GM23338 (cell line): ENCODE results near the gene OTUD7B. TPM values are rescaled to one million over a fixed set of nuclear protein-coding genes. Genes with fewer than 3 reads are reported as not detected.

Experiments used
- ATAC-seq: fragments of 200-7000 bp; cut with Tn5 transposase; 3 replicates; pipeline ENCODE4 v1.9.1; 2020
- DNase-seq: peaks from one replicate; pipeline ENCODE4 v3.0.0-alpha.2; 2015; ENCODE audit warnings: low spot score
- H2AFZ ChIP-seq: fragments of 200-600 bp; sonication (generic); 2 replicates; pipeline ENCODE4 v1.8.0; 2016; ENCODE audit warnings: antibody characterized with exemption, mild to moderate bottlenecking, moderate library complexity
- H3F3A ChIP-seq: fragments of 200-600 bp; sonication (generic); replicated peaks from 2 replicates; pipeline ENCODE4 v1.8.0; 2017; ENCODE audit warnings: antibody characterized with exemption, mixed run types, low read depth
- H3K27ac ChIP-seq: fragments of 200-600 bp; sonication (generic); 2 replicates; pipeline ENCODE4 v1.6.1; 2016; ENCODE audit warnings: low read depth
- H3K27me3 ChIP-seq: fragments of 200-600 bp; sonication (generic); 2 replicates; pipeline ENCODE4 v1.8.0; 2016; ENCODE audit warnings: mild to moderate bottlenecking, mixed run types, moderate library complexity; ENCODE audit not compliant: insufficient read depth
- H3K36me3 ChIP-seq: fragments of 200-600 bp; sonication (generic); 2 replicates; pipeline ENCODE4 v1.8.0; 2016; ENCODE audit warnings: mild to moderate bottlenecking; ENCODE audit not compliant: insufficient read depth
- H3K4me1 ChIP-seq: fragments of 200-600 bp; sonication (generic); 2 replicates; pipeline ENCODE4 v1.8.0; 2016; ENCODE audit warnings: mild to moderate bottlenecking, moderate library complexity; ENCODE audit not compliant: insufficient read depth
- H3K4me2 ChIP-seq: fragments of 200-600 bp; sonication (generic); 2 replicates; pipeline ENCODE4 v1.7.1; 2017; ENCODE audit warnings: mixed run types
- H3K4me3 ChIP-seq: fragments of 200-600 bp; sonication (generic); 2 replicates; pipeline ENCODE4 v1.6.1; 2016; ENCODE audit warnings: mixed run types
- H3K79me2 ChIP-seq: fragments of 200-600 bp; sonication (generic); replicated peaks from 2 replicates; pipeline ENCODE4 v1.8.0; 2017; ENCODE audit warnings: mild to moderate bottlenecking; ENCODE audit not compliant: insufficient read depth
- H3K9me2 ChIP-seq: fragments of 200-600 bp; sonication (generic); 2 replicates; pipeline ENCODE4 v1.8.0; 2017; ENCODE audit not compliant: insufficient read depth
- H4K20me1 ChIP-seq: fragments of 200-600 bp; sonication (generic); replicated peaks from 2 replicates; pipeline ENCODE4 v1.8.0; 2017; ENCODE audit warnings: mild to moderate bottlenecking; ENCODE audit not compliant: insufficient read depth
- H3K27ac Mint-ChIP-seq: 2 replicates; pipeline ENCODE4 v1.8.0; 2020; ENCODE audit warnings: inconsistent platforms, mild to moderate bottlenecking, moderate library complexity, mixed read lengths
- H3K27me3 Mint-ChIP-seq: 3 replicates; pipeline ENCODE4 v1.8.0; 2022; ENCODE audit warnings: low read depth, mild to moderate bottlenecking, moderate library complexity, mixed read lengths, inconsistent platforms; ENCODE audit not compliant: insufficient read depth, poor library complexity
- H3K36me3 Mint-ChIP-seq: 3 replicates; pipeline ENCODE4 v1.8.0; 2021; ENCODE audit warnings: low read depth, mild to moderate bottlenecking, inconsistent platforms, moderate library complexity, mixed read lengths
- H3K4me1 Mint-ChIP-seq: 3 replicates; pipeline ENCODE4 v1.8.0; 2020; ENCODE audit warnings: mild to moderate bottlenecking, inconsistent platforms, mixed read lengths
- H3K4me3 Mint-ChIP-seq: 3 replicates; pipeline ENCODE4 v1.8.0; 2021; ENCODE audit warnings: moderate library complexity, mild to moderate bottlenecking, inconsistent platforms, mixed read lengths
- H3K9me3 Mint-ChIP-seq: 3 replicates; pipeline ENCODE4 v1.8.0; 2020; ENCODE audit warnings: moderate library complexity, mild to moderate bottlenecking, inconsistent platforms, mixed read lengths
- CREB1 ChIP-seq: fragments of 250-450 bp; sonication (Bioruptor Pico); IDR thresholded peaks from 2 replicates; pipeline ENCODE4 v1.5.0; 2020; ENCODE audit warnings: low read depth, mild to moderate bottlenecking, moderate library complexity
- EZH2 ChIP-seq: fragments of 200-600 bp; sonication (generic); IDR thresholded peaks from one replicate; pipeline ENCODE4 v1.8.0; 2017; ENCODE audit warnings: antibody characterized with exemption, mild to moderate bottlenecking, low read depth; ENCODE audit not compliant: unreplicated experiment
- EZH2phosphoT487 ChIP-seq: fragments of 200-600 bp; sonication (generic); IDR thresholded peaks from one replicate; pipeline ENCODE4 v1.8.1; 2018; ENCODE audit warnings: antibody characterized with exemption; ENCODE audit not compliant: unreplicated experiment
- JUNB ChIP-seq: IDR thresholded peaks from one replicate; pipeline ENCODE4 v1.6.1; 2016; ENCODE audit warnings: antibody characterized with exemption; ENCODE audit not compliant: unreplicated experiment
- NANOG ChIP-seq: IDR thresholded peaks from 2 replicates; pipeline ENCODE4 v1.6.1; 2016; ENCODE audit warnings: antibody characterized with exemption, borderline replicate concordance
- POLR2AphosphoS5 ChIP-seq: IDR thresholded peaks from 2 replicates; pipeline ENCODE4 v1.6.1; 2016; ENCODE audit warnings: antibody characterized with exemption, low read depth
- STAT1 ChIP-seq: IDR thresholded peaks from one replicate; pipeline ENCODE4 v1.6.1; 2016; ENCODE audit warnings: antibody characterized with exemption; ENCODE audit not compliant: unreplicated experiment
- ZNF114 ChIP-seq: fragments of 250-450 bp; sonication (Bioruptor Pico); IDR thresholded peaks from 2 replicates; pipeline ENCODE4 v1.5.0; 2020; ENCODE audit warnings: mild to moderate bottlenecking, moderate library complexity
- ZNF331 ChIP-seq: fragments of 250-450 bp; sonication (Bioruptor Pico); IDR thresholded peaks from 2 replicates; pipeline ENCODE4 v1.5.0; 2020; ENCODE audit warnings: low read depth, mild to moderate bottlenecking, moderate library complexity
- polyA plus RNA-seq: library from polyadenylated mRNA; unstranded; fragments of >200 nt; fragmentation: Nextera tagmentation; extraction: Ambion mirVana; gene quantifications from 2 replicates; pipeline ENCODE4 v1.2.1, GENCODE V29; 2016
- total RNA-seq: library from RNA; depleted of rRNA; stranded (reverse); fragments of >200 nt; shearing (Covaris generic); gene quantifications from 2 replicates; pipeline ENCODE4 v1.2.3, GENCODE V29; 2014
- TF ChIP-seq, protein P1 (sequence below), 2 experiments: fragments of 200-600 bp in 1 of 2; sonication (generic) in 1 of 2; conservative IDR thresholded peaks; 2 replicates each; pipeline versions ENCODE4 v1.5.1 to v1.6.1; 2016 to 2017; ENCODE audit warnings: antibody characterized with exemption in 2 of 2, low read depth in 2 of 2, mild to moderate bottlenecking in 2 of 2, moderate library complexity in 1 of 2
- TF ChIP-seq, protein P2 (sequence below): fragments of 250-450 bp; sonication (Bioruptor Pico); IDR thresholded peaks from 2 replicates; pipeline ENCODE4 v1.5.0; 2020; ENCODE audit warnings: mild to moderate bottlenecking, moderate library complexity
- TF ChIP-seq, protein P3 (sequence below): IDR thresholded peaks from 2 replicates; pipeline ENCODE4 v1.6.1; 2016; ENCODE audit warnings: antibody characterized with exemption
- TF ChIP-seq, protein P4 (sequence below): IDR thresholded peaks from one replicate; pipeline ENCODE4 v1.6.1; 2018; ENCODE audit warnings: antibody characterized with exemption; ENCODE audit not compliant: unreplicated experiment

The OTUD7B gene
- total and polyA plus RNA-seq, 2 experiments from 2014 or later: 3.7 to 9.9 TPM

DNA sequence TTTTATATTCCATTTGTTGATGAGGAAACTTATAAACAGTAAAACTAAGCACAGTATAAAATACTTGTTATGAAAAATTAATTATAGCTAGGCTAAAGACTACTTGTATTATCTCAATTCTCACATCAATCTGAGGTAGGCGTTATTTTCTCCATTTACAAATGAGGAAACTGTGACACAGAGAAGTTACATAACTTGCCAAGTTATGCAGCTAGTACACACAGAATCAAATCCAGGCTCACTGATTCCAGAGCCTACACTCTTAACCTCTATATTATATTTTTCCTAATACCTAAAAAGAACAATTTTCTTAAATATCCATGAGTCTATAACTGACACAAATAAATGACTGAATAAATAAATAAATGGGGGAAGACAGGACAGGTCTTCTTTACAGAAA, 45.9 kb upstream of the OTUD7B start:
- TF ChIP-seq EZH2phosphoT487 (no peak), JUNB (no peak), NANOG (no peak), POLR2AphosphoS5 (no peak), ZNF331 (CRISPR knock-in tag) (no peak), ZNF114 (CRISPR knock-in tag) (no peak), EZH2 (no peak), CREB1 (CRISPR knock-in tag) (no peak), STAT1 (no peak)
- TF ChIP-seq, protein P1, sequence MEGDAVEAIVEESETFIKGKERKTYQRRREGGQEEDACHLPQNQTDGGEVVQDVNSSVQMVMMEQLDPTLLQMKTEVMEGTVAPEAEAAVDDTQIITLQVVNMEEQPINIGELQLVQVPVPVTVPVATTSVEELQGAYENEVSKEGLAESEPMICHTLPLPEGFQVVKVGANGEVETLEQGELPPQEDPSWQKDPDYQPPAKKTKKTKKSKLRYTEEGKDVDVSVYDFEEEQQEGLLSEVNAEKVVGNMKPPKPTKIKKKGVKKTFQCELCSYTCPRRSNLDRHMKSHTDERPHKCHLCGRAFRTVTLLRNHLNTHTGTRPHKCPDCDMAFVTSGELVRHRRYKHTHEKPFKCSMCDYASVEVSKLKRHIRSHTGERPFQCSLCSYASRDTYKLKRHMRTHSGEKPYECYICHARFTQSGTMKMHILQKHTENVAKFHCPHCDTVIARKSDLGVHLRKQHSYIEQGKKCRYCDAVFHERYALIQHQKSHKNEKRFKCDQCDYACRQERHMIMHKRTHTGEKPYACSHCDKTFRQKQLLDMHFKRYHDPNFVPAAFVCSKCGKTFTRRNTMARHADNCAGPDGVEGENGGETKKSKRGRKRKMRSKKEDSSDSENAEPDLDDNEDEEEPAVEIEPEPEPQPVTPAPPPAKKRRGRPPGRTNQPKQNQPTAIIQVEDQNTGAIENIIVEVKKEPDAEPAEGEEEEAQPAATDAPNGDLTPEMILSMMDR (conservative IDR thresholded peaks at IDR 0.05; ENCODE audit: low read depth in 2 of 2): no peak
- TF ChIP-seq, protein P2, sequence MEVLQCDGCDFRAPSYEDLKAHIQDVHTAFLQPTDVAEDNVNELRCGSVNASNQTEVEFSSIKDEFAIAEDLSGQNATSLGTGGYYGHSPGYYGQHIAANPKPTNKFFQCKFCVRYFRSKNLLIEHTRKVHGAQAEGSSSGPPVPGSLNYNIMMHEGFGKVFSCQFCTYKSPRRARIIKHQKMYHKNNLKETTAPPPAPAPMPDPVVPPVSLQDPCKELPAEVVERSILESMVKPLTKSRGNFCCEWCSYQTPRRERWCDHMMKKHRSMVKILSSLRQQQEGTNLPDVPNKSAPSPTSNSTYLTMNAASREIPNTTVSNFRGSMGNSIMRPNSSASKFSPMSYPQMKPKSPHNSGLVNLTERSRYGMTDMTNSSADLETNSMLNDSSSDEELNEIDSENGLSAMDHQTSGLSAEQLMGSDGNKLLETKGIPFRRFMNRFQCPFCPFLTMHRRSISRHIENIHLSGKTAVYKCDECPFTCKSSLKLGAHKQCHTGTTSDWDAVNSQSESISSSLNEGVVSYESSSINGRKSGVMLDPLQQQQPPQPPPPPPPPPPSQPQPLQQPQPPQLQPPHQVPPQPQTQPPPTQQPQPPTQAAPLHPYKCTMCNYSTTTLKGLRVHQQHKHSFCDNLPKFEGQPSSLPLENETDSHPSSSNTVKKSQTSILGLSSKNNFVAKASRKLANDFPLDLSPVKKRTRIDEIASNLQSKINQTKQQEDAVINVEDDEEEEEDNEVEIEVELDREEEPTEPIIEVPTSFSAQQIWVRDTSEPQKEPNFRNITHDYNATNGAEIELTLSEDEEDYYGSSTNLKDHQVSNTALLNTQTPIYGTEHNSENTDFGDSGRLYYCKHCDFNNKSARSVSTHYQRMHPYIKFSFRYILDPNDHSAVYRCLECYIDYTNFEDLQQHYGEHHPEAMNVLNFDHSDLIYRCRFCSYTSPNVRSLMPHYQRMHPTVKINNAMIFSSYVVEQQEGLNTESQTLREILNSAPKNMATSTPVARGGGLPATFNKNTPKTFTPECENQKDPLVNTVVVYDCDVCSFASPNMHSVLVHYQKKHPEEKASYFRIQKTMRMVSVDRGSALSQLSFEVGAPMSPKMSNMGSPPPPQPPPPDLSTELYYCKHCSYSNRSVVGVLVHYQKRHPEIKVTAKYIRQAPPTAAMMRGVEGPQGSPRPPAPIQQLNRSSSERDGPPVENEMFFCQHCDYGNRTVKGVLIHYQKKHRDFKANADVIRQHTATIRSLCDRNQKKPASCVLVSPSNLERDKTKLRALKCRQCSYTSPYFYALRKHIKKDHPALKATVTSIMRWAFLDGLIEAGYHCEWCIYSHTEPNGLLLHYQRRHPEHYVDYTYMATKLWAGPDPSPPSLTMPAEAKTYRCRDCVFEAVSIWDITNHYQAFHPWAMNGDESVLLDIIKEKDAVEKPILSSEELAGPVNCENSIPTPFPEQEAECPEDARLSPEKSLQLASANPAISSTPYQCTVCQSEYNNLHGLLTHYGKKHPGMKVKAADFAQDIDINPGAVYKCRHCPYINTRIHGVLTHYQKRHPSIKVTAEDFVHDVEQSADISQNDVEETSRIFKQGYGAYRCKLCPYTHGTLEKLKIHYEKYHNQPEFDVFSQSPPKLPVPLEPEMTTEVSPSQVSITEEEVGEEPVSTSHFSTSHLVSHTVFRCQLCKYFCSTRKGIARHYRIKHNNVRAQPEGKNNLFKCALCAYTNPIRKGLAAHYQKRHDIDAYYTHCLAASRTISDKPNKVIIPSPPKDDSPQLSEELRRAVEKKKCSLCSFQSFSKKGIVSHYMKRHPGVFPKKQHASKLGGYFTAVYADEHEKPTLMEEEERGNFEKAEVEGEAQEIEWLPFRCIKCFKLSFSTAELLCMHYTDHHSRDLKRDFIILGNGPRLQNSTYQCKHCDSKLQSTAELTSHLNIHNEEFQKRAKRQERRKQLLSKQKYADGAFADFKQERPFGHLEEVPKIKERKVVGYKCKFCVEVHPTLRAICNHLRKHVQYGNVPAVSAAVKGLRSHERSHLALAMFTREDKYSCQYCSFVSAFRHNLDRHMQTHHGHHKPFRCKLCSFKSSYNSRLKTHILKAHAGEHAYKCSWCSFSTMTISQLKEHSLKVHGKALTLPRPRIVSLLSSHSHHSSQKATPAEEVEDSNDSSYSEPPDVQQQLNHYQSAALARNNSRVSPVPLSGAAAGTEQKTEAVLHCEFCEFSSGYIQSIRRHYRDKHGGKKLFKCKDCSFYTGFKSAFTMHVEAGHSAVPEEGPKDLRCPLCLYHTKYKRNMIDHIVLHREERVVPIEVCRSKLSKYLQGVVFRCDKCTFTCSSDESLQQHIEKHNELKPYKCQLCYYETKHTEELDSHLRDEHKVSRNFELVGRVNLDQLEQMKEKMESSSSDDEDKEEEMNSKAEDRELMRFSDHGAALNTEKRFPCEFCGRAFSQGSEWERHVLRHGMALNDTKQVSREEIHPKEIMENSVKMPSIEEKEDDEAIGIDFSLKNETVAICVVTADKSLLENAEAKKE: no peak
- TF ChIP-seq, protein P3, sequence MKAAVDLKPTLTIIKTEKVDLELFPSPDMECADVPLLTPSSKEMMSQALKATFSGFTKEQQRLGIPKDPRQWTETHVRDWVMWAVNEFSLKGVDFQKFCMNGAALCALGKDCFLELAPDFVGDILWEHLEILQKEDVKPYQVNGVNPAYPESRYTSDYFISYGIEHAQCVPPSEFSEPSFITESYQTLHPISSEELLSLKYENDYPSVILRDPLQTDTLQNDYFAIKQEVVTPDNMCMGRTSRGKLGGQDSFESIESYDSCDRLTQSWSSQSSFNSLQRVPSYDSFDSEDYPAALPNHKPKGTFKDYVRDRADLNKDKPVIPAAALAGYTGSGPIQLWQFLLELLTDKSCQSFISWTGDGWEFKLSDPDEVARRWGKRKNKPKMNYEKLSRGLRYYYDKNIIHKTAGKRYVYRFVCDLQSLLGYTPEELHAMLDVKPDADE: no peak
- TF ChIP-seq, protein P4, sequence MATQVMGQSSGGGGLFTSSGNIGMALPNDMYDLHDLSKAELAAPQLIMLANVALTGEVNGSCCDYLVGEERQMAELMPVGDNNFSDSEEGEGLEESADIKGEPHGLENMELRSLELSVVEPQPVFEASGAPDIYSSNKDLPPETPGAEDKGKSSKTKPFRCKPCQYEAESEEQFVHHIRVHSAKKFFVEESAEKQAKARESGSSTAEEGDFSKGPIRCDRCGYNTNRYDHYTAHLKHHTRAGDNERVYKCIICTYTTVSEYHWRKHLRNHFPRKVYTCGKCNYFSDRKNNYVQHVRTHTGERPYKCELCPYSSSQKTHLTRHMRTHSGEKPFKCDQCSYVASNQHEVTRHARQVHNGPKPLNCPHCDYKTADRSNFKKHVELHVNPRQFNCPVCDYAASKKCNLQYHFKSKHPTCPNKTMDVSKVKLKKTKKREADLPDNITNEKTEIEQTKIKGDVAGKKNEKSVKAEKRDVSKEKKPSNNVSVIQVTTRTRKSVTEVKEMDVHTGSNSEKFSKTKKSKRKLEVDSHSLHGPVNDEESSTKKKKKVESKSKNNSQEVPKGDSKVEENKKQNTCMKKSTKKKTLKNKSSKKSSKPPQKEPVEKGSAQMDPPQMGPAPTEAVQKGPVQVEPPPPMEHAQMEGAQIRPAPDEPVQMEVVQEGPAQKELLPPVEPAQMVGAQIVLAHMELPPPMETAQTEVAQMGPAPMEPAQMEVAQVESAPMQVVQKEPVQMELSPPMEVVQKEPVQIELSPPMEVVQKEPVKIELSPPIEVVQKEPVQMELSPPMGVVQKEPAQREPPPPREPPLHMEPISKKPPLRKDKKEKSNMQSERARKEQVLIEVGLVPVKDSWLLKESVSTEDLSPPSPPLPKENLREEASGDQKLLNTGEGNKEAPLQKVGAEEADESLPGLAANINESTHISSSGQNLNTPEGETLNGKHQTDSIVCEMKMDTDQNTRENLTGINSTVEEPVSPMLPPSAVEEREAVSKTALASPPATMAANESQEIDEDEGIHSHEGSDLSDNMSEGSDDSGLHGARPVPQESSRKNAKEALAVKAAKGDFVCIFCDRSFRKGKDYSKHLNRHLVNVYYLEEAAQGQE: no peak
- DNase-seq (no peak), ATAC-seq (no peak)
- H3K4me3 ChIP-seq: no peak overlapping the region
- no peaks in the 10 kb centered on the region for H3K36me3 ChIP-seq
- no peaks in the 10 kb centered on the region for H3K27me3 ChIP-seq
- H3K4me1 ChIP-seq: no peaks in the 10 kb centered on the region
- H3K9me2 ChIP-seq: no peaks in the 10 kb centered on the region
- H3K4me2 ChIP-seq: no peak overlapping the region
- H3K36me3 Mint-ChIP-seq: no peaks in the 10 kb centered on the region
- no peak overlapping the region for H3K4me3 Mint-ChIP-seq
- no peaks in the 10 kb centered on the region for H3K79me2 ChIP-seq
- H3F3A ChIP-seq: no peaks in the 10 kb centered on the region
- no peak overlapping the region for H3K27ac Mint-ChIP-seq
- H3K4me1 Mint-ChIP-seq: no peaks in the 10 kb centered on the region
- H3K27ac ChIP-seq: no peak overlapping the region
- no peaks in the 10 kb centered on the region for H4K20me1 ChIP-seq
- H3K9me3 Mint-ChIP-seq: no peaks in the 10 kb centered on the region
- no peaks in the 10 kb centered on the region for H3K27me3 Mint-ChIP-seq
- H2AFZ ChIP-seq: no peak overlapping the region
